AG09309 (cell line): ENCODE results near the gene CACNA1I.

ENCODE experiments used
- DNase-seq: peaks from one replicate; pipeline ENCODE4 v3.0.0-alpha.2; 2010; ENCODE audit warnings: low read depth
- H3K4me3 ChIP-seq: 2 replicates; pipeline ENCODE4 v1.5.1; 2011; ENCODE audit warnings: mild to moderate bottlenecking, low read depth, low read length, moderate library complexity; ENCODE audit not compliant: control insufficient read depth
- TF ChIP-seq, protein P1 (sequence below): IDR thresholded peaks from 2 replicates; pipeline ENCODE4 v1.5.1; 2011; ENCODE audit warnings: mild to moderate bottlenecking, low read depth, low read length, inconsistent platforms; ENCODE audit not compliant: insufficient read depth, control insufficient read depth; ENCODE audit errors: missing control alignments

CACNA1I gene

DNA sequence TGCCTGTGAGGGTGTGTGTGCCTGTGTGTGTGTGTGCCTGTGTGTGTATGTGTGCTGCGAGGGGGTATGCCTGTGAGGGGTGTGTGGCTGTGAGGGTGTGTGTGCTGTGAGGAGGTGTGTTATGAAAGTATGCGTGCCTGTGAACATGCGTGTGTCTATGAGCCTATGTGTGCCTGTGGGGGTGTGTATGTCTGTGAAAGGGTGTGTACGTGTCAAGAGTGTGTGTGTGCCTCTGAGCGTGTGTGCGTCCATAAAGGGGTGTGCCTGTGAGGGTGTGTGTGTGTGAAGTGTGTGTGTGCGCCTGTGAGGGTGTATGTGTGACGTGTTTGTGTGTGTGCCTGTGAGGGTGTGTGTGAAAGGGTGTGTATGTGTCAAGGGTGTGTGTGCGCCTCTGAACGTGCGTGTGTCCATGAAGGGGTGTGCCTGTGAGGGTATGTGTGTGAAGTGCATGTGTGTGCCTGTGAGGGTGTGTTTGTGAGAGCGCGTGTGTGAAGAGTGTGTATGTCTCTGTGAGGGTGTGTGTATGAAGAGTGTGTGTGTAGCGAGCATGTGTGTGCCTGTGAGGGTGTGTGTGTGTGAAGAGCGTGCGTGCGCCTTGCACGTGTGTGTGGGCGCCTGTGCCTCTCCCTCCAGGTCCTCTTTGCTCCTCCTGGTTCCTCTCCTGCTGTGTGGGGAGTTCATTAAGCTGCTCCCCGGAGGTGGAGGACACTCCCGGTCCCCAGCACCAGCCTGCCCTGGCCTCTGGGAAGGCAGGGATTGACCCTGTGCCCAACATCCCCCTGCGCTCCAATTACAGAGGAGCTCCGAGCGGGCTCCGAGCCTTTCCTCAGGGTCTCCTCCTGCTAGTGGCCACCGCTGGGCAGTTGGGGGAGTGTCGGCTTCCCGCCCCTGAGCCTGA, 53.3 kb downstream of the CACNA1I start:
- H3K4me3 ChIP-seq: no peak overlapping the region

DNA sequence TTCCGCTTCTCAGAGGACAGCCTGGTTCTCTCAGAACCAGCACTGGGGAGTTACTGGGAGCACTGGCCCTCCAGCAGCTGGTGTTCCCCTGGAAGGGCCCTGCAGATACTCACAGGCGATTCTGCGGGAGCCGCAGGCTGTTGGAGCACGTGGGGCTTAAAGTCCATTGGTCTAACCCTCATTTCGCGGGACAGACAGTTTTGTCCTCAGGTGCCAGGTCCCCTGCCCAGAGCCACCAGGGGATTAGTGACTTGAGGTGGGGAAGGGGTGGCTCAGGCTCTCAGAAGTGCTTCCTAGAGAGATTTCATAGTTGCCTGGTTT, 53.9 kb downstream of the CACNA1I start:
- DNase-seq: no peak
- no peak overlapping the region for H3K4me3 ChIP-seq
- TF ChIP-seq, protein P1, sequence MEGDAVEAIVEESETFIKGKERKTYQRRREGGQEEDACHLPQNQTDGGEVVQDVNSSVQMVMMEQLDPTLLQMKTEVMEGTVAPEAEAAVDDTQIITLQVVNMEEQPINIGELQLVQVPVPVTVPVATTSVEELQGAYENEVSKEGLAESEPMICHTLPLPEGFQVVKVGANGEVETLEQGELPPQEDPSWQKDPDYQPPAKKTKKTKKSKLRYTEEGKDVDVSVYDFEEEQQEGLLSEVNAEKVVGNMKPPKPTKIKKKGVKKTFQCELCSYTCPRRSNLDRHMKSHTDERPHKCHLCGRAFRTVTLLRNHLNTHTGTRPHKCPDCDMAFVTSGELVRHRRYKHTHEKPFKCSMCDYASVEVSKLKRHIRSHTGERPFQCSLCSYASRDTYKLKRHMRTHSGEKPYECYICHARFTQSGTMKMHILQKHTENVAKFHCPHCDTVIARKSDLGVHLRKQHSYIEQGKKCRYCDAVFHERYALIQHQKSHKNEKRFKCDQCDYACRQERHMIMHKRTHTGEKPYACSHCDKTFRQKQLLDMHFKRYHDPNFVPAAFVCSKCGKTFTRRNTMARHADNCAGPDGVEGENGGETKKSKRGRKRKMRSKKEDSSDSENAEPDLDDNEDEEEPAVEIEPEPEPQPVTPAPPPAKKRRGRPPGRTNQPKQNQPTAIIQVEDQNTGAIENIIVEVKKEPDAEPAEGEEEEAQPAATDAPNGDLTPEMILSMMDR: no peak

More for the DNA sequence above, 53.3 kb downstream of the CACNA1I start:
- DNase-seq: no peak
- TF ChIP-seq, protein P1: no peak

- DNase-seq: no peak
- H3K4me3 ChIP-seq: no peak overlapping the region
- TF ChIP-seq, protein P1: no peak
These were observed 55.3 kb downstream of the CACNA1I start for GRCh38 chr22:39625569-39626537.

- H3K4me3 ChIP-seq: no peak overlapping the region
- TF ChIP-seq, protein P1: no peak
- DNase-seq: no peak
These were observed 56.7 kb downstream of the CACNA1I start for GRCh38 chr22:39627208-39627607.

- no peak overlapping the region for H3K4me3 ChIP-seq
- TF ChIP-seq, protein P1: no peak
- no peak for DNase-seq
These were observed 57.5 kb downstream of the CACNA1I start for GRCh38 chr22:39627865-39628562.

DNA sequence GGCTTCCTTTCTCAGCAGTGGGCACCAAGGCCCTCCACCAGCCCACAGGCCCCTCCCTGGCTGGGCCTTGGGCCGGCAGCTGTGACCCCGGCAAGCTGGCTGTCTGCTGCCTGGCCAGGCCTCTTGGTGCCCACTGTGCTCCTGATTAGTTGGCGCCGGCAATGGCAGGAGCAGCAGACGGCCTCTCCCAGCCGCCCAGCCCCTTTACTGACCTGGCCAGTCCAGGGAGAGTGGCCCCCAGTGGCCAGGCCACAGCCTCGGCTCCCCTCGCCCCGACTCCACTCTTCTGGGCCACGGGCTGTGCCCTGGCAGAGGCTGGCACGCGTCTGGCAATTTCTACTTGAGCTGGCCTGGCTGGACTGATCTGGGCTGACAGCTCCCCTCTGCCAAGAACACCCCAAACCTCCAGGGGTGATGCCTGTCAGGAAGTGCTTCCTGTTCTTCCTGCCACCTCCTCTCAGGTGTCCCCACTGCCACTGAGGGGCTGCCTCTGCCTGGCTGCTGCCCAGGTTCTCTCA, 58.1 kb downstream of the CACNA1I start:
- no peak overlapping the region for H3K4me3 ChIP-seq
- TF ChIP-seq, protein P1: no peak
- DNase-seq: no peak
